ENCODE data around the gene RGS17.
"Not testable (repeated sequence)": the region's sequence is repeated elsewhere in the genome, so short reads cannot be mapped to it uniquely, and the experiment has no call there.

RGS17 gene

DNA sequence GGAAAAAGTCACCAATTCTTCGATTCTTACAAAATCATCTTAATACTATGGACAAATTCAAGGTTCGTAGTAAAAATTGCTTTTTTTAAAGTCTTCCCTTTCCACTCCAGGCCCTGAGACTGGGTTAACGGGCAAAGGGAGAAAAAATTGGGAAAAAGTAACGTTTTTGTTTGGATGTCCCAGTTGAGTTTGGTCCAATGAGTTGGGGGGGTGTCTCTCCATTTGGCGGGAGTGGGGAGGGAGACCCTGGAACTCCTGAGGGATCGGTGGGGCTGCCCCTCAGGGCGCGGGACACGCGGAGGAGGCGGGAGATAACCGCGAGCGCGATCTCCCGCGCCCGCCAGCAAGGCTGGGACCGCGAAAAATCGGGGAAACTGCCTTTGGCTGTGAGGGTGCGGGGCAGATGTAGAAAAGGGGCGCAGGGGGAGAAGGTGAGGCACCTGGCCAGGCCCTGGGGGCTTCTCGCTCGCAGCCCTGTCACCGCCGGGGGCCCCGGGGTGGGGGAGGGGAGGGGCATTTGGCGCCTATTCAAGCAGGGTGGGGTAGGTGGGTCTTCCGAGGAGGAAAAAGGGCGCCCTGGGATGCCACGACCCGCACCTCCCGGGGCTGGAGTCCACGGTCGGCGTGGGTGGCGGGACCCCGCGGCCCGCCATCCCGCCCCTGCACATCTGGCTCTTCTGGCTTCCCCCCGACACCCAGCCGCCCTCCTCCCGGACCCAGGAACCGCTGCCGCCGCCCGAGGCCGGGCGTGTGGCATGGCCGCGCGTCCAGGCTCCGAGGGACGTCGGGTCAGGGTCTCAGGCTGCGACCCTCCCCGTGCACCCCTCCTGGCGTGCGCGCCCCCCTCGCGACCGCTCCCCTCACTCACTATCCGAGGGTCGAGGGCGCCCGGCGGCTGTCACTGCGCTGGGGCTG lies 148.8 kb downstream of the RGS17 start:
- DNase-seq: no peak

DNA sequence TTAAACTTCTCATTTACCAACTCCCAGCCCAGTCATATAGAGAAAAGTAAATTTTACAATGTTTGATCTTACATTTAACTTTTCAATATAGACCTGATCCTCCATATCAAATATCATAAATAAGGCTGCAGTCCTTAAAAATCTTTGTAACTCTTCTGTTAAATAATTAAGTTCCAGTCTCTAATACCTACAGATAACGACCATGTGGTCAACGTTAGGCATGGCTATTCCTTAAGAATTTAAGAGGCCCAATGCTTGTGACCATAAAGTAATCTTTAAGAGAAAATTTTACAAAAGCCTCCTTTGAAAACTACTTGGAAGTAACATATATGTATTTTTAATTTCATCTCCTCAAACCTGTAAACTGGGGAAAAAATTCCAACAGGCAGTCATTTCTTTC lies 149.9 kb downstream of the RGS17 start:
- no peak for DNase-seq

DNA sequence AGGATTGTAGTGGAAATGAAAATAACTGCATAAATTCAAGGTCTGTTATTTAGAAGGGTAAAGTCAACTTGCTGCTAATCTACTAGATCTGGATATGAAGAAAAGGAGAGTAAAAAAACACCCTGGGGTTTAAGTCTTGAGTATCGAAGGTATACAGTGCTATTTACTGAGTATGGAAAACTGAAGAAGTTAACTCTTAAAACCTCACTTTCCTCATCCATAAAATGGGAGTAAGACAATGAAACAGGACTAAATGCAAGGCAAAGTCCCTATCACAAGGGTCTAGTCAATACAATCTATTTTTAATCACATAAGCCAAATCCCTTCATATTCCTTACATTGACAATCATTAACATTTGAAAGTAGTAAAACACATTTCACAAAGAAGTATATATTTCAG lies 150.4 kb downstream of the RGS17 start:
- no peak for DNase-seq

DNA sequence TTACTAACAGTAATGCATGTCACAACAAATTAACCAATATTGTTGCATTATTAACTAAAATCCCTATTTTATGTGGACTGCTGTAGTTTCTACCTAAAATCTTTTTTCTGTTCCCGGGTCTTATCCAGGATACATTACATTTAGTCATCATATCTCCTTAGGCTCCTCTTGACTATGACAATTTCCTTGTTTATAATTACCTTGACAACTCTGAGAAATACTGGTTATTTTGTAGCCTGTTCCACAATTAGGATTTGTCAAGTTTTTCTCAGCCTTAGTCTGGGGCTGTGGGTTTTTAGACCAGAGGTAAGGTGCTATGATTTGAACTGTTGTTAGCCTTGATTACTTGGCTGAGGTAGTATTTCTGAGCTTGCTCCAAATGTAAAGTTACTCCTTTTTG lies 152.0 kb downstream of the RGS17 start:
- DNase-seq: no peak

DNA sequence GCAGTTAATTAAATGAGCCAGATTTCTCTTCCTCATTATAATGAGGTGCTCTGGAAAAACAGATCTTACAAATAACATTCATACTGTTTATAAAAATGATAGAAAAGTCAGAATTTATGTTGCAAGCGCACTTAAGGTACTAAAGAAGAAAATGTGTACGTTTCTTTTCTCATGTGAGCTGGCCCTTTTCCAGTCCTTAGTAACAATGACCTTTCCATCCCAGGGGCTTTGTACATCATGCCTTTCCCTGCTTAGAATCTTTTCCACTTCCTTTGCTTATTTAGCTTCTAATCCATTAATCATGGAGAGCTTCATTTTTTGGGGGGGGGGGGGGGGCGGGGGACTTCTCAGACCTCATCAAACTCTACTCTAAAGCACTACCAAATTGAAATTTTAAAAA lies 153.0 kb downstream of the RGS17 start:
- DNase-seq: no peak

DNA sequence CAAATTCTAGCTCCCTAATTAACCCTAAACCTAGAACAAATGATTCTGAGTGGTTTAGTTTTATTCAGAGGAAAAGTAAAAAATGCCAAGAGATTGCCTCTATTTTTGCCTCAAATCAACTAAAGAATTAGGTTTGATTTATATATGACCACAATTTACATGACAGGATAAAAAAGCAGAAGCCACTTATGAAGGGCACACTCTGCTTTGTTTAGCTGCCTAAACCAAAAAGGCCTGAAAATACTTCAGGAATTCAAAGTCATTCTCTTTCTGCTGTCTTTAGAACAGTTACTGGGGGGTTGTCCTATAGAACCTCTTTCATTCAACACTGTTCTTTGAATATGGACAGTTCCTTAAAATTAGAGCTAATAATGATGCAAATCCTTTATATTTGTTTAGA lies 153.5 kb downstream of the RGS17 start:
- no peak for DNase-seq

DNA sequence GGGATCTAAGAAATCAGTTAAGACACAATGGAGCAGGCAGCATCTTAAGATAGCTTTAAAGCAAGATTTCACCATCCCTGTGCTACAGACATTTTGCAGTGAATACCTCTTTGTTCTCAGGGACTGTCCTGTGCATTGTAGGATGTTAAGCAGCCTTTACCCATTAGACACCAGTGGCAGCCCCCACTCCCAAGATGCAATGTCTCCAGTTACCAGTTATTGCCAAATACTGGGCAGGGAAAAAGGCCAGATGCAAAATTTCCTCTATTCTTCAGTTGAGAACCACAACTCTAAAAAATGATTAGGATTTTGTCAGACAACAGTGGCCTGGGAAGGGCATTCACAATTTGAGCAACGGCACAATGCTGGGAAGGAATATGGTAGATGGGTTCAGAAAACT lies 154.3 kb downstream of the RGS17 start:
- no peak for DNase-seq

DNA sequence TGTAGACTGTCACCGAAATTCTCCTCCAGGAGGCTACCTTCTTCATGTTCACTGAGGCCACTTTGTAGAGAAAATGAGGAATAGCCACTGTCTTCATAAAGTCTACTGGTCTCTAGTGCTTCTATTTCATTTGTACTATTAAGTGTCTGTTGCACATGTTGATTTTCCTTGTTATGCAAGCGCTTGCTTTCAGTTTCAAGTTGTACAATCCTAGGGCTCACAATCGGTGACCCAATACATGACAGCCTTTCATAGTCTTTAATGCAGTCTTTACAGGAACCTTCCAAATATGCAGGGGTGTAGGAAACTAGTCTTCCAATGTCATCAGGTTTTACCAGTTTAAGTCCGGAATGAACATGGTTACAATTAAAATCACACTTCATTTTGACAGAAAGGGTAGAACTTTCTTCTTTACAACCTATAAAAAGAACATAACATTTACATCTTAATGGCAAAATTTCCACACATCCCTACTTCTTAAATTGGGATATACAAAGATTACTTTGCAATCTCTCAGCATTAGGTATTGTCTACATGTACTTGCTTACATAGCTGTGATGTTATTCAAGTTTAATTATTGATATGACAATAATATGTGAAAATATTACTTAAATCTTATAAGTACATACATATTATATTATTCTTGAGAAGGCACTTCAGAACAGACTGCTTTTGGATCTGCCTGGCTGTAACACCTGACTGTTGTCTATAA lies 155.7 kb downstream of the RGS17 start:
- DNase-seq: no peak

DNA sequence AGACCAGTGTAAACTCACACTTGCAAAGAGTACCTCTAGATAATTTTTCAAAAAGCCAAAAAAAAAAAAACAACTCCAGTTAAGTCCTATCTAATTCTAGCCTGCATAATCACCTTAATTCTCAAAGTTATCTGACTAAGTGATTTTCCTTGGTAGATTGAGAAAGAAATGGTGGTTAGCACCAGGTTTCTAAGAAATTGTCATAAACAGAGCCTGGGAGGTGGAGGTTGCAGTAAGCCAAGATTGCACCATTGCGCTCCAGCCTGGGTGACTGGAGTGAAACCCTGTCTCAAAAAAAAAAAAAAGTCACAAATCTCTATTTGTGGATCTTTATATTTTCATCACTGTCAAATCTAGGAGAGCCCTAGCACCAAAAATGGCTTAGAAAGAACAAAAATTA lies 157.2 kb downstream of the RGS17 start:
- no peak for DNase-seq

DNA sequence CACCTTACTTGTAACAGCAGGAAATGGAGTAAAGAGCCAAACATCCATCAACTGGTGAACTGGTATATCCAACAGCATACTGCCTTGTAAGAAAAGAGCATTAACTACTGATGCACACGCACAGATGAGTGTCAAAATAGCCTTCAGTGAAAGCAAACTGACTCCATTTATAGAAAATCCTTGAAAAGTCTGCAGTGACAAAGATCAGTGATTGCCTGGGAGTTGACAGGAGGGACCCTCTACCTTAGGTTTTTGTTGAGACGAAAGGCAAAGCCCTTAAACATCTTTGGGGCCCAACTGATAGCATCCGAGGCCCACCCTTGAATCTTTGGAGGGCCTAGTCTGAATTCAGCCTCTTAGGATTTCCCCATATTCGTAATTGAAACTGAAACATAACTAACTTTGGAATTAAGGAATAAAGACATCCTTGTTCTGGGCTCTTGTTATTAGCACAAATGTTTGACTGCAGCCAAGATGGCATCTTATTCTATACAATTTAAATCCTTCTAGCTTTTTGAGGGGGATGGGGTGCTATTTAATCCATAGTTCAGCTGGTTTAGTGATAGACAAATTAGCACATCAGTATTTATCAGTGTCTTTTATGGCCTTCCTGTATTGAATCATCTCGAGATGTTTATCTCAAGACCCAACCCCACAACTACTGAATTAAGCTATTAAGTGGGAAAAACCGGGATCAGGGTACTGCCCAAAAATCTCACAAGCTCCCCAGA lies 161.2 kb downstream of the RGS17 start:
- DNase-seq: no peak

DNA sequence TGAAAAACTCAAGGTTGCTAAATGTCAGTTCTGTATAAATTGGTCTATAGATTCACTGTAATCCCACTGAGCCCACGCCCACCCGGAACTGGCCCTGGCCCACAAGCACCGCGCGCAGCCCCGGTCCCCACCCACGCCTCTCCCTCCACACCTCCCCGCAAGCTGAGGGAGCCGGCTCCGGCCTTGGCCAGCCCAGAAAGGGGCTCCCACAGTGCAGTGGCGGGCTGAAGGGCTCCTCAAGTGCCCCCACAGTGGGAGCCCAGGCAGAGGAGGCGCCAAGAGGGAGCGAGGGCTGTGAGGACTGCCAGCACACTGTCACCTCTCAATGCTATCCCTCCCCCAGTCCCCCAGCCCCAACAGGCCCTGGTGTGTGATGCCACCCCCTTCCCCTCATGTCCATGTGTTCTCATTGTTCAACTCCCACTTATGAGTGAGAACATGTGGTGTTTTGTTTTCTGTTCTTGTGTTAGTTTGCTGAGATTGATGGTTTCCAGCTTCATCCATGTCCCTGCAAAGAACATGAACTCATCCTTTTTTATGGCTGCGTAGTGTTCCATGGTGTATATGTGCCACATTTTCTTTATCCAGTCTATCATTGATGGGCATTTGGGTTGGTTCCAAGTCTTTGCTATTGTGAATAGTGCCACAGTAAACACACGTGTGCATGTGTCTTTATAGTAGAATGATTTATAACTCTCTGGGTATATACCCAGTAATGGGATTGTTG lies 164.8 kb downstream of the RGS17 start:
- DNase-seq: not testable (repeated sequence)

DNA sequence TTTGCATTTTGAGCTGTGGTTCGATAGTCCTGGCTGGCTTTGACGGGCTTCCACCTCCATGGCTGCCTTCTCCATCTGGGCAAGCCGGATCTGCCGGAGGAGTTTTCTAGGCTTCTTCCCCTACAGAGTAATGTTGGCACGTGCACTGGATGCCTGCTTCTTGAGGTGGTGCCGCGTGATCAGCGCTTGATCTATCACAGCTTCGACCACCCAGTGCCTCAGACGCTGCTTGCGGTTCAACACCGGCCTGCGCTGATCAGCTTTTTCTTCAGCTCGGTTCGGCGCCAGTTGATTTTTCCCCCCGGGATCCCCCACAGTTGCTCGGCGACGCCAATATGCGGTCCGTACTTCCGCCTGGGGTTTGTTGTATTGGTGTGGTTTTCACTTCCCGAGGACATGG lies 171.7 kb downstream of the RGS17 start:
- DNase-seq: no peak

DNA sequence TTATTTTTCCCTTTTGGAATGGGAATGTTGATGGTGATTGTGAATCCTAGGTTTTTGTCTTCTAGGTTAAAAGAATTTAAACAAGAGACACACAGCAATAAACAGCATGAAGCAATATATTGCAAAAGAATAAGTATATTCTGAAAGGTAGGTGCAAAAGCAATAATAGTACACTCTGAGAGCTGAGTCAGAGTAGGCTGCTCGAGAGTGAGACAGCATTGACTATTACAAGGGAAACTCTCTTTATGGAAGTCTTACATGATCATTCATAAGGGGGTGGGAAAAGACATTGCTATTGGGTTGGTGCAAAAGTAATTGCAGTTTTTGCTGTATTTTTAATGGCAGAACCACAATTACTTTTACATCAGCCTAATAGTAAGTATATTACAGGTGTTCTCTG lies 173.3 kb downstream of the RGS17 start:
- DNase-seq: no peak

Data from NCI-H345 (cell line).